Mucosa of rectum (tissue), 2 donors: Measurements from ENCODE around the gene IL22RA2.

Source experiments
- H3K27ac ChIP-seq, 2 donors: one replicate each; pipeline ENCODE4 v1.7.0; 2013; ENCODE audit warnings: inconsistent platforms in 2 of 2, low read depth in 2 of 2, low read length in 2 of 2
- H3K27me3 ChIP-seq, 2 donors: one replicate each; pipeline ENCODE4 v1.7.0; 2013; ENCODE audit warnings: low read length in 2 of 2; ENCODE audit not compliant: control insufficient read depth in 2 of 2, insufficient read depth in 2 of 2
- H3K36me3 ChIP-seq, 2 donors: one replicate each; pipeline ENCODE4 v1.7.0; 2013; ENCODE audit warnings: low read length in 2 of 2; ENCODE audit not compliant: control insufficient read depth in 2 of 2, insufficient read depth in 2 of 2
- H3K4me1 ChIP-seq, 2 donors: one replicate each; pipeline ENCODE4 v1.7.0; 2013; ENCODE audit warnings: low read length in 2 of 2, mild to moderate bottlenecking in 1 of 2; ENCODE audit not compliant: control insufficient read depth in 2 of 2, insufficient read depth in 2 of 2
- H3K4me3 ChIP-seq, 2 donors: one replicate each; pipeline ENCODE4 v1.7.0; 2013; ENCODE audit warnings: low read length in 2 of 2
- H3K9ac ChIP-seq, 2 donors: one replicate each; pipeline ENCODE4 v1.7.0; 2013; ENCODE audit warnings: low read length in 2 of 2, low read depth in 1 of 2, mild to moderate bottlenecking in 1 of 2
- H3K9me3 ChIP-seq, 2 donors: one replicate each; pipeline ENCODE4 v1.7.0; 2013; ENCODE audit warnings: low read length in 2 of 2; ENCODE audit not compliant: control insufficient read depth in 2 of 2
- donor health status: healthy.
- donor health status: Normal muscosa, but diverticular disease.

The IL22RA2 gene

GRCh38 chr6:137167702-137168377, 5.6 kb downstream of the IL22RA2 start:
- Histone ChIP-seq H3K27me3 (no peaks in the 10 kb centered on the region), H3K9me3 (peaks cover 0 to 3% of the 10 kb centered on the region in 2 donors), H3K36me3 (no peaks in the 10 kb centered on the region)

GRCh38 chr6:137166247-137167098, 7.0 kb downstream of the IL22RA2 start:
- Histone ChIP-seq H3K27me3 (no peaks in the 10 kb centered on the region), H3K4me3 (no peak overlapping the region), H3K4me1 (peaks cover 3 to 4% of the 10 kb centered on the region in 2 donors), H3K36me3 (no peaks in the 10 kb centered on the region), H3K9me3 (peaks cover 0 to 3% of the 10 kb centered on the region in 2 donors), H3K27ac (no peak overlapping the region), H3K9ac (no peak overlapping the region)

More at GRCh38 chr6:137167702-137168377, 5.6 kb downstream of the IL22RA2 start:
- H3K4me3 ChIP-seq: no peak overlapping the region
- no peak overlapping the region for H3K27ac ChIP-seq
- H3K4me1 ChIP-seq: peaks cover 3 to 4% of the 10 kb centered on the region in 2 donors
- no peak overlapping the region for H3K9ac ChIP-seq

DNA sequence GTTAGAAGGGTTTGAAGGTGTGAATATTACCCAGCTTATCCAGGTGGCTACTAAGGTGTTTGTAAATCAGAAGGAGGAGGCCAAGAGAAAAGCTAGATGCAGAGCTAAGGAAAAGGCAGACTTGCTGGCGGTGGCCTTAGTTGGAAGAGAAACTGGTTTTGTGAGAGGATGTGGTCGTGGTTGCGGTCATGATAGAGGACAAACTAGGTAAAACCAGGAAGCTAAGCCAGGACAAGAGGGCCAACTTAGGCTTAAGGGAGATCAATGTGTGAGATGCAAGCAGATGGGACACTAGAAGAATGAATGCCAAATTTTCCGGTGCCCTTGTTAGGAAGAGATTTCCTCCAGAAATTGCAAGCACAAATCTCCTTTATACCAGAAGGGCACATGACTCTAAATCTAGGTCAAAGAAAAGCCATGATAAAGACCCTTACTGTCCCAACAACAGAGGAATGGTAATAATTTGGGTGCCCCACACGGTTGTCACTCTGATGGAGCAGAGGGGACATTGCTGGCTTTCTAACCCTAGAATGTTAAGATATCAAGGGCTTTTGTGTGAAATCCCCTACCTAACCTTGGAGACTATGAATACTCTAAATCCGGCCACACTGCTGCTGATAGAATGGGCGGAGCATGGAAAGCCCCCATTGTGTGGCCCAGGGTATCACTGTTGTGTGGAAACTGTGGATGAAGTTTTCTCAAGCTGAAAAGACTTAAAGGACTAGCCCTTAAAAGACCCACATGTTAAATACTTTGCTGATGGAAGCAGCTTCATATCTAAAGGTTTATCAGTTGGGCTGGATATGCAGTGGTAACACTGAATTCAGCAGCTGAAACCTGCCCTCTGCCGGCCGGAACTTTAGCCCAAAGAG, 7.8 kb downstream of the IL22RA2 start:
- H3K9me3 ChIP-seq: peaks cover 0 to 3% of the 10 kb centered on the region in 2 donors
- peaks cover 3 to 4% of the 10 kb centered on the region in 2 donors for H3K4me1 ChIP-seq
- no peaks in the 10 kb centered on the region for H3K36me3 ChIP-seq
- no peaks in the 10 kb centered on the region for H3K27me3 ChIP-seq
- no peak overlapping the region for H3K4me3 ChIP-seq
- no peak overlapping the region for H3K27ac ChIP-seq
- no peak overlapping the region for H3K9ac ChIP-seq

- Histone ChIP-seq H3K4me1 (peaks cover 3 to 4% of the 10 kb centered on the region in 2 donors), H3K4me3 (no peak overlapping the region)
Measured at GRCh38 chr6:137163732-137164318, 9.6 kb downstream of the IL22RA2 start.

GRCh38 chr6:137162692-137163306, 10.6 kb downstream of the IL22RA2 start:
- H3K4me3 ChIP-seq: no peak overlapping the region
- no peaks in the 10 kb centered on the region for H3K27me3 ChIP-seq
- peaks cover 0 to 3% of the 10 kb centered on the region in 2 donors for H3K9me3 ChIP-seq
- no peaks in the 10 kb centered on the region for H3K36me3 ChIP-seq
- no peak overlapping the region for H3K27ac ChIP-seq
- peaks cover 3 to 4% of the 10 kb centered on the region in 2 donors for H3K4me1 ChIP-seq
- H3K9ac ChIP-seq: no peak overlapping the region

More at GRCh38 chr6:137163732-137164318, 9.6 kb downstream of the IL22RA2 start:
- H3K27me3 ChIP-seq: no peaks in the 10 kb centered on the region
- no peak overlapping the region for H3K9ac ChIP-seq
- H3K9me3 ChIP-seq: peaks cover 0 to 3% of the 10 kb centered on the region in 2 donors
- H3K27ac ChIP-seq: no peak overlapping the region
- no peaks in the 10 kb centered on the region for H3K36me3 ChIP-seq

DNA sequence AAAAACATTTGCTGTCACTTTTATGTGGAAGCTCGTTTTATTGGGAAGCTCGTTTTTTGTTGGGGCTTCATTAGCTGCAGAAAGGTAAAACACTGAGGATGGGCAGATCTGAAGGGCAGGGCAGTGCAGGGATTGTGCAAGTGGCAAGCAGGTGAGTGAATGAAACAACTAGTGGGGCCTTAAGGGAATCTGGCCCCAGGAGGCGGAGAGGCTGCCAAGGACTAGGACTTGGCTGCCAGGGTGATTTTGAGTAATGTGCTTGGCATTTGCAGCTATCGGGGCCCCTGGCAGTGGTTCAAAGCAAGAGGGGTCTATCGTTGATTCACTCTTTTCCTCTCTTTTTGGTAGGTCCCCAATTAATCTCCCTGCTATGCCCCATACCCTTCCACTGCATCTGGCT, 11.5 kb downstream of the IL22RA2 start:
- Histone ChIP-seq H3K27ac (no peak overlapping the region), H3K4me3 (no peak overlapping the region), H3K27me3 (no peaks in the 10 kb centered on the region), H3K9me3 (peaks cover 0 to 3% of the 10 kb centered on the region in 2 donors), H3K9ac (no peak overlapping the region), H3K36me3 (no peaks in the 10 kb centered on the region), H3K4me1 (peaks cover 3 to 4% of the 10 kb centered on the region in 2 donors)

- Histone ChIP-seq H3K27ac (no peak overlapping the region), H3K4me3 (no peak overlapping the region), H3K9ac (no peak overlapping the region), H3K9me3 (peaks cover 0 to 3% of the 10 kb centered on the region in 2 donors), H3K27me3 (no peaks in the 10 kb centered on the region), H3K4me1 (peaks cover under 1 to 2% of the 10 kb centered on the region in 2 donors), H3K36me3 (no peaks in the 10 kb centered on the region)
Measured at GRCh38 chr6:137160763-137161162, 12.7 kb downstream of the IL22RA2 start.

- no peak overlapping the region for H3K4me3 ChIP-seq
- no peaks in the 10 kb centered on the region for H3K36me3 ChIP-seq
- H3K9me3 ChIP-seq: peaks cover 0 to 3% of the 10 kb centered on the region in 2 donors
- H3K27ac ChIP-seq: no peak overlapping the region
- H3K27me3 ChIP-seq: no peaks in the 10 kb centered on the region
- no peaks in the 10 kb centered on the region for H3K4me1 ChIP-seq
- no peak overlapping the region for H3K9ac ChIP-seq
Measured at GRCh38 chr6:137159912-137160311, 13.5 kb downstream of the IL22RA2 start.

DNA sequence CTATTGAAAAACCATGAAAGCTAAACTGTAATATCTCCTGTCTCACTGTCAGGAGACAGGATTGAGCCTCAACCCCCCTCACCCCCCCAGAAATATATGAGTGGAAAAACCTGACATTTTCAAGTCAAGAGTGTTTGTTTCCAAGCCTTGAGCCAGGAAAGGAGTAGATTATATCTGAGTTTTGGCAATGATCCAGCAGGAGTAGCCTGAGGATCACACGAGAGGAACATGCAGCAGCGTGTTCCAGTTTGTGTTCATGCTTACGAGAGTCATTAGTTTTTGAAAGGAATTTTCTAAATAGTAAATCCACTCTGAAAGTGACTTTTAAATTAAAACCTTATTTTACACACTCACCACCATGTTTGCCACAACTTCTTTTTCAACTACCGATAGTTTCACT, 15.8 kb downstream of the IL22RA2 start:
- Histone ChIP-seq H3K9ac (no peak overlapping the region), H3K27ac (no peak overlapping the region), H3K36me3 (no peaks in the 10 kb centered on the region), H3K9me3 (no peaks in the 10 kb centered on the region), H3K27me3 (no peaks in the 10 kb centered on the region), H3K4me1 (no peaks in the 10 kb centered on the region), H3K4me3 (no peak overlapping the region)
